ENCODE data around the gene KCTD19.

KCTD19 gene

GRCh38 chr16:67242138-67242730, 84.3 kb downstream of the KCTD19 start:
- no peak for DNase-seq (ENCODE audit: low read depth)

- peak; percentile 48 for DNase-seq (ENCODE audit: low read depth)
Measured at GRCh38 chr16:67241008-67241900, 85.3 kb downstream of the KCTD19 start.

GRCh38 chr16:67240506-67240905, 86.0 kb downstream of the KCTD19 start:
- no peak for DNase-seq (ENCODE audit: low read depth)

Measured in non-pigmented ciliary epithelial cell (primary cell).